T47D (cell line): Measurements from ENCODE around the gene SEMA6C.
A peak's percentile ranks its signal among the peaks of the same experiment; 100 is the strongest.
"Not testable (repeated sequence)": the region's sequence is repeated elsewhere in the genome, so short reads cannot be mapped to it uniquely, and the experiment has no call there.

Source experiments
- DNase-seq, 2 experiments: peaks; one replicate each; pipeline versions ENCODE4 v3.0.0 to v3.0.0-alpha.2; 2011 to 2012; ENCODE audit warnings: low read depth in 1 of 2, low spot score in 1 of 2
- JUND ChIP-seq: IDR thresholded peaks from 2 replicates; pipeline ENCODE4 v1.6.1; 2012; ENCODE audit warnings: low read depth
- in situ Hi-C: cut with HindIII; loops from 2 replicates; pipeline ENCODE4 v1.10.0; 2016; ENCODE audit warnings: low sequenced_read_pairs, low pct_unique_long_range_greater_than_20kb

Gene SEMA6C, protein sequence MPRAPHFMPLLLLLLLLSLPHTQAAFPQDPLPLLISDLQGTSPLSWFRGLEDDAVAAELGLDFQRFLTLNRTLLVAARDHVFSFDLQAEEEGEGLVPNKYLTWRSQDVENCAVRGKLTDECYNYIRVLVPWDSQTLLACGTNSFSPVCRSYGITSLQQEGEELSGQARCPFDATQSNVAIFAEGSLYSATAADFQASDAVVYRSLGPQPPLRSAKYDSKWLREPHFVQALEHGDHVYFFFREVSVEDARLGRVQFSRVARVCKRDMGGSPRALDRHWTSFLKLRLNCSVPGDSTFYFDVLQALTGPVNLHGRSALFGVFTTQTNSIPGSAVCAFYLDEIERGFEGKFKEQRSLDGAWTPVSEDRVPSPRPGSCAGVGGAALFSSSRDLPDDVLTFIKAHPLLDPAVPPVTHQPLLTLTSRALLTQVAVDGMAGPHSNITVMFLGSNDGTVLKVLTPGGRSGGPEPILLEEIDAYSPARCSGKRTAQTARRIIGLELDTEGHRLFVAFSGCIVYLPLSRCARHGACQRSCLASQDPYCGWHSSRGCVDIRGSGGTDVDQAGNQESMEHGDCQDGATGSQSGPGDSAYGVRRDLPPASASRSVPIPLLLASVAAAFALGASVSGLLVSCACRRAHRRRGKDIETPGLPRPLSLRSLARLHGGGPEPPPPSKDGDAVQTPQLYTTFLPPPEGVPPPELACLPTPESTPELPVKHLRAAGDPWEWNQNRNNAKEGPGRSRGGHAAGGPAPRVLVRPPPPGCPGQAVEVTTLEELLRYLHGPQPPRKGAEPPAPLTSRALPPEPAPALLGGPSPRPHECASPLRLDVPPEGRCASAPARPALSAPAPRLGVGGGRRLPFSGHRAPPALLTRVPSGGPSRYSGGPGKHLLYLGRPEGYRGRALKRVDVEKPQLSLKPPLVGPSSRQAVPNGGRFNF

GRCh38 chr1:151146412-151147131, at the start of gene SEMA6C:
SEMA6C (minus strand) TSS chr1:151146631; CDS start chr1:151142621, 4,010 bp downstream.
- no peak for TF ChIP-seq JUND
- DNase-seq = peak; percentile 94 to 95
- in situ Hi-C loops = no loop called here

DNA sequence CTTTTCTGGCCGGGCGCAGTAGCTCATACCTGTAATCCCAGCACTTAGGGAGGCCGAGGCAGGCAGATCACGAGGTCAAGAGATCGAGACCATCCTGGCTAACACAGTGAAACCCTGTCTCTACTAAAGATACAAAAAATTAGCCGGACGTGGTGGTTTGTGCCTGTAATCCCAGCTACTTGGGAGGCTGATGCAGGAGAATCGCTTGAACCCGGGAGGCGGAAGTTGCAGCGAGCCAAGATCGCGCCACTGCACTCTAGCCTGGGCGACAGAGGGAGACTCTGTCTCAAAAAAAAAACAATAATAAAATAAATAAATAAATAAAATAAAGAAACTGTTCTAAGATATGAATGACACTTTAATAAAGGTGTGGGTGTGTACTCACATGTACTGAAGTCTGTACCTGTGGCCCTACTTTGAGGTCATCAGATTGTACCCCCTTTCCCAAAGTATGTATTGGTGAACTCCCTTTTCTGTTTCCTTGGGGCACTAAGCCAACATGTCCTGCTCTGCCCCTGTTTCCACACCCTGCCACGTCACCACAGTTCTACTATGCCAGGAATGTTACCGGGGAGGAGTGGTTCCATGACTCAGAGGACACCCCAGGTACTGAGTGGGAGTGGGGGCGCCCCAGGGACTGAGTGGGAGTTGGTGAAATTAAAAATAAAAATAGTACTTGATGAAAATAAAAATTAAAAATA, 48.6 kb upstream of the SEMA6C start:
- in situ Hi-C loops = not testable (repeated sequence)
- peak; percentile 78 for TF ChIP-seq JUND
- DNase-seq = peak; percentile 51 to 99

- peak in 1 of 2 experiments; percentile 36 for DNase-seq
- in situ Hi-C loops = no loop called here
- no peak for TF ChIP-seq JUND
Observed at GRCh38 chr1:151193856-151194255, 47.4 kb upstream of the SEMA6C start.

GRCh38 chr1:151193304-151193703, 46.9 kb upstream of the SEMA6C start:
- DNase-seq = no peak
- no peak for TF ChIP-seq JUND
- in situ Hi-C loops = no loop called here

DNA sequence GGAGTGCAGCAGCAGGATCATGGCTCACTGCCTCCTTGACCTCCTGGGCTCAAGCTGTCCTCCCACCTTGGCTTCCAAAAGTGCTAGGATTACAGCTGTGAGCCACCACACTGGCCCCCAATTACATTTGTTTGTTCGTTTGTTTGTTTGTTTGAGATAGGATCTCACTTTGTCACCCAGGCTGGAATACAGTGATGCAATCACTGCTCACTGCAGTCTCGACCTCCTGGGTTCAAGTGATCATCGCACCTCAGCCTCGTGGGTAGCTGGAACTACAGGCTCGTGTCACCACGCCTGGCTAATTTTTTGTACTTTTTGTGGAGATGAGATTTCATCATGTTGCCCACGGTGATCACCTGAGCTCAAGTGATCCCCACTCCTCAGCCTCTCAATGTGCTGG, 45.6 kb upstream of the SEMA6C start:
- in situ Hi-C loops = no loop called here
- DNase-seq = peak in 1 of 2 experiments; percentile 37
- no peak for TF ChIP-seq JUND

DNA sequence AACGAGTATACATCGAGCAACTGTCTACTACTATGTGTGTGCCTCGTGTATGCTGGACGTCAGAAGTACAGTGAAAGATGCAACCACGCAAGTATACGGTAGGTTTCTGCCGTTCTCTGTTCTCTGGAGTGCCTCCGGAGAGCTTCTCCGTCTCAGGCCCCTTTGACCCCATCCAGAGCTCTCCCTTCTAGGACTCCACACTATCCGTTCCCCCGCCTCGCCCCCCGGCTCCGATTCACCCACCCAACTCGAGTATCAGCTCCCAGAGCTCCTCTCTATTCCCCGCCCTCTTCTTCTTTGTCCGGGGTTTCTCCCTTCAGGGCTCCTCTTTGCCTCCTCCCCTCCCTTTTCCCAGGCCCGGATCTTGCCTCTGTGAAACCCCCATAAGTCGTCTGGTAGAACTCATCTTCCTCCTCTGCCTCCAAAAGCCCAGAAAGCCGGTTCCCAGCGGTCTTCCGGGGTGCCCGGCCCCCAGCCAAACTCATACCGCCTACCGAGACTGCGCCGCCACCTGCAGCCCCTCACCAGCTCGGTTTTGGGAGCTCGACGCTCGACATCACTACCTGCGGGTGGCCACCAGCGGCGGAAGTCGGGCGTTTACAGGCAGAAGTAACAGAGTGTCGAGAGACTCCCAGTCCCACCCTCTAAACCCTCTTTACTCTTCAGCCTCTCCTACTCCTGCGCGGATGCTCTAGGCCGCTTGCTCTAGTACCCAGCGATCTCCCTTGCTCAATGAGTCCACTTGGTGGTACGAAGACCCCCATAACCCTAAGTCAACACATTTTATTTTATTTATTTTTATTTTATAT, 43.4 kb upstream of the SEMA6C start, which contains the start of gene VPS72:
Gene VPS72 (minus strand): TSS at position 561 of the 809 bp plus-strand sequence. CDS start 76 bp downstream, at position 485.
- no peak for TF ChIP-seq JUND
- in situ Hi-C loops = no loop called here
- DNase-seq = peak; percentile 82 to 93

DNA sequence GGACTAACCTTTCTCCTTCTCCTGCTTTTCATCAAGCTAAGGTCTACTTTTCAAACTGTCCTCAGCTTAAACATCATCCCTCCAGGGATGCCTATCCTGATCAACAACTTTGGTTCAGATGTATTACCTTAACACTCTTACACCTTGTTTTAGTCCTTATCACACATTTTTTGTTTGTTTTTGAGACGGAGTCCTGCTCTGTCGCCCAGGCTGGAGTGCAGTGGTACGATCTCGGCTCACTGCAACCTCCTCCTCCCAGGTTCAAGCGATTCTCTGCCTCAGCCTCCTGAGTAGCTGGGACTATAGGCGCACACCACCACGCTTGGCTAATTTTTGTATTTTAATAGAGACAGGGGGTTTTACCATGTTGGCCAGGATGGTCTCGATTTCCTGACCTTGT, 42.2 kb upstream of the SEMA6C start:
- DNase-seq, in situ Hi-C loops: not testable (repeated sequence)

- in situ Hi-C loops = no loop called here
- no peak for DNase-seq
- no peak for TF ChIP-seq JUND
Observed at GRCh38 chr1:151187205-151187604, 40.8 kb upstream of the SEMA6C start.

GRCh38 chr1:151184211-151184610, 37.8 kb upstream of the SEMA6C start:
- TF ChIP-seq JUND = no peak

GRCh38 chr1:151176514-151177045, 30.1 kb upstream of the SEMA6C start:
- no peak for TF ChIP-seq JUND
- in situ Hi-C loops = no loop called here
- no peak for DNase-seq

More at GRCh38 chr1:151184211-151184610, 37.8 kb upstream of the SEMA6C start:
- in situ Hi-C loops = no loop called here
- no peak for DNase-seq

DNA sequence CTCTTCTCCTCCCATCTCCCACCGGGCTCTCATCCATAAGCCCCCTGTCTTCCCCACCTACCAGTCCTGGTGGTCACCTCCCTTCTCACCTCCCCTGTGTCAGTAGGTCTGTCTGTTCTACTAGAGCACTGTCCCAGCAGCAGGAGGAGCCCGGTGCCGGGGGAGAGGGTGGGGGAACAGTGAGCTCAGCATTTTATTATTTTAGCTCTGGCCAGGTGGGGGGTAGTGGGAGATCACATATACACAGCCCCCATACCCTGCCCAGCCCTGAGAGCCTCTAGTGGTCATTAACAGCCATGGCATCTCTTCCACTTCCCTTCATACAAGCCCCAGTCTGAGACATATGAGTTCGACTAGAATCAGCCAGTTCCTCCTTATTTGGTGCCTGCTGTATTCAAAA, 29.4 kb upstream of the SEMA6C start, which contains the start of gene TMOD4:
Gene TMOD4 (minus strand): TSS at position 119 of the 400 bp plus-strand sequence. CDS start 1,106 bp downstream, outside the sequence.
- in situ Hi-C loops = no loop called here
- no peak for DNase-seq
- no peak for TF ChIP-seq JUND
